Measurements from ENCODE around the gene KRTAP4-2.

KRTAP4-2 gene

GRCh38 chr17:41133880-41134735, 43.9 kb downstream of the KRTAP4-2 start:
- TF ChIP-seq POLR2AphosphoS5 (IDR thresholded peaks at IDR 0.05; ENCODE audit: borderline replicate concordance, low read depth, low read length) = no peak; the same call in 1 of the 2 replicates
- TF ChIP-seq FOXP2 (optimal IDR thresholded peaks at IDR 0.05; ENCODE audit: control extremely low read depth, extremely low read length, insufficient read depth) = no peak
- no peak for TF ChIP-seq EZH2 (IDR thresholded peaks at IDR 0.05)
- Histone ChIP-seq H3K9ac (ENCODE audit: insufficient read length) (peak overlapping the region; percentile 14), H3K36me3 (ENCODE audit: insufficient read depth, low read length) (no peaks in the 10 kb centered on the region), H3K27ac (peak overlapping the region; percentile 64), H3K9me3 (ENCODE audit: low read depth, low read length) (peaks cover 15% of the 10 kb centered on the region; the same call in 1 of the 2 replicates), H3K4me3 (peak overlapping the region; percentile 35)
- DNase-seq (ENCODE audit: low read depth, low spot score) = peak; percentile 70

- Histone ChIP-seq H3K9me3 (ENCODE audit: low read depth, low read length) (peaks cover 3% of the 10 kb centered on the region; the same call in 1 of the 2 replicates), H3K27ac (no peak overlapping the region), H3K4me3 (no peak overlapping the region), H3K36me3 (ENCODE audit: insufficient read depth, low read length) (no peaks in the 10 kb centered on the region), H3K9ac (ENCODE audit: insufficient read length) (no peak overlapping the region)
- TF ChIP-seq POLR2AphosphoS5 (IDR thresholded peaks at IDR 0.05; ENCODE audit: borderline replicate concordance, low read depth, low read length) (no peak), FOXP2 (optimal IDR thresholded peaks at IDR 0.05; ENCODE audit: control extremely low read depth, extremely low read length, insufficient read depth) (no peak), EZH2 (IDR thresholded peaks at IDR 0.05) (no peak)
- DNase-seq (ENCODE audit: low read depth, low spot score) = no peak
Observed at GRCh38 chr17:41131979-41132378, 46.0 kb downstream of the KRTAP4-2 start.

Measured in SK-N-MC (cell line).